ENCODE measurements around the gene SLC30A10.
"Not testable (repeated sequence)": the region's sequence is repeated elsewhere in the genome, so short reads cannot be mapped to it uniquely, and the experiment has no call there.

The SLC30A10 gene

GRCh38 chr1:219927298-219927955 is 930 bp downstream of the SLC30A10 start:
- DNase-seq: no peak

- DNase-seq: no peak
Measured at GRCh38 chr1:219926363-219926998, 1.9 kb downstream of the SLC30A10 start.

- DNase-seq: no peak
Measured at GRCh38 chr1:219924342-219924741, 4.0 kb downstream of the SLC30A10 start.

- no peak for DNase-seq
Measured at GRCh38 chr1:219917851-219918466, 10.4 kb downstream of the SLC30A10 start.

- DNase-seq: no peak
Measured at GRCh38 chr1:219917281-219917680, 11.1 kb downstream of the SLC30A10 start.

GRCh38 chr1:219916257-219916656 is 12.1 kb downstream of the SLC30A10 start:
- DNase-seq: no peak

GRCh38 chr1:219913005-219913770 is 15.2 kb downstream of the SLC30A10 start:
- DNase-seq: no peak

GRCh38 chr1:219910716-219911115 is 17.6 kb downstream of the SLC30A10 start:
- no peak for DNase-seq

- DNase-seq: no peak
Measured at GRCh38 chr1:219909476-219909875, 18.9 kb downstream of the SLC30A10 start.

GRCh38 chr1:219908170-219908569 is 20.2 kb downstream of the SLC30A10 start:
- DNase-seq: no peak

GRCh38 chr1:219907772-219908070 is 20.6 kb downstream of the SLC30A10 start:
- DNase-seq: no peak

- no peak for DNase-seq
Measured at GRCh38 chr1:219906924-219907771, 21.2 kb downstream of the SLC30A10 start.

GRCh38 chr1:219906565-219906923 is 21.8 kb downstream of the SLC30A10 start:
- DNase-seq: not testable (repeated sequence)

- DNase-seq: no peak
Measured at GRCh38 chr1:219905524-219905923, 22.8 kb downstream of the SLC30A10 start.

- DNase-seq: no peak
Measured at GRCh38 chr1:219904934-219905333, 23.4 kb downstream of the SLC30A10 start.

- DNase-seq: no peak
Measured at GRCh38 chr1:219903353-219903871, 24.9 kb downstream of the SLC30A10 start.

GRCh38 chr1:219902951-219903350 is 25.4 kb downstream of the SLC30A10 start:
- DNase-seq: no peak

- no peak for DNase-seq
Measured at GRCh38 chr1:219900882-219901281, 27.5 kb downstream of the SLC30A10 start.

- DNase-seq: no peak
Measured at GRCh38 chr1:219900201-219900600, 28.2 kb downstream of the SLC30A10 start.

GRCh38 chr1:219898375-219898774 is 30.0 kb downstream of the SLC30A10 start:
- no peak for DNase-seq

- DNase-seq: no peak
Measured at GRCh38 chr1:219897914-219898313, 30.4 kb downstream of the SLC30A10 start.

- not testable (repeated sequence) for DNase-seq
Measured at GRCh38 chr1:219892271-219892670, 36.1 kb downstream of the SLC30A10 start.

- not testable (repeated sequence) for DNase-seq
Measured at GRCh38 chr1:219891846-219892245, 36.5 kb downstream of the SLC30A10 start.
